Liver (tissue), 9 donors: ENCODE measurements around the gene DNAJC12. TPM values are rescaled to one million over a fixed set of nuclear protein-coding genes. Genes with fewer than 3 reads are reported as not detected.
"Not testable (repeated sequence)": the region's sequence is repeated elsewhere in the genome, so short reads cannot be mapped to it uniquely, and the experiment has no call there.

ENCODE experiments used
- DNase-seq: peaks from one replicate; pipeline ENCODE4 v3.0.0-alpha.2; 2017; ENCODE audit warnings: low spot score
- H3K27ac ChIP-seq, 2 donors: one replicate each; pipeline ENCODE4 v1.7.0; 2013; ENCODE audit warnings: inconsistent platforms in 2 of 2, low read length in 2 of 2, control low read depth in 1 of 2, low read depth in 1 of 2, mild to moderate bottlenecking in 1 of 2
- H3K27me3 ChIP-seq, 4 donors: one replicate each; pipeline versions ENCODE4 v1.6.1 to v1.7.0; 2013; ENCODE audit warnings: low read length in 3 of 4, inconsistent platforms in 1 of 4, mild to moderate bottlenecking in 1 of 4, moderate library complexity in 1 of 4; ENCODE audit not compliant: control insufficient read depth in 4 of 4, insufficient read depth in 4 of 4
- H3K36me3 ChIP-seq, 4 donors: one replicate each; pipeline versions ENCODE4 v1.6.1 to v1.7.0; 2013; ENCODE audit warnings: low read length in 3 of 4, mild to moderate bottlenecking in 3 of 4, low read depth in 1 of 4, moderate library complexity in 1 of 4; ENCODE audit not compliant: control insufficient read depth in 4 of 4, insufficient read depth in 3 of 4
- H3K4me1 ChIP-seq, 4 donors: one replicate each; pipeline versions ENCODE4 v1.6.1 to v1.7.0; 2013; ENCODE audit warnings: low read length in 3 of 4, mild to moderate bottlenecking in 3 of 4, moderate library complexity in 1 of 4; ENCODE audit not compliant: control insufficient read depth in 4 of 4, insufficient read depth in 4 of 4
- H3K4me3 ChIP-seq, 3 donors: one replicate each; pipeline versions ENCODE4 v1.6.1 to v1.7.0; 2013; ENCODE audit warnings: low read length in 3 of 3, control low read depth in 1 of 3, low read depth in 1 of 3, mild to moderate bottlenecking in 1 of 3
- H3K9ac ChIP-seq, 2 donors: one replicate each; pipeline ENCODE4 v1.7.0; 2013; ENCODE audit warnings: low read length in 2 of 2, mild to moderate bottlenecking in 2 of 2, moderate library complexity in 2 of 2, control low read depth in 1 of 2, low read depth in 1 of 2
- H3K9me3 ChIP-seq, 4 donors: one replicate each; pipeline versions ENCODE4 v1.6.1 to v1.7.0; 2013; ENCODE audit warnings: low read length in 3 of 4; ENCODE audit not compliant: control insufficient read depth in 4 of 4
- EGR1 ChIP-seq, 2 donors: IDR thresholded peaks; 2 replicates each; pipeline ENCODE4 v1.6.1; 2016 to 2018; ENCODE audit warnings: antibody characterized with exemption in 2 of 2, low read depth in 2 of 2
- FOXA1 ChIP-seq: IDR thresholded peaks from 2 replicates; pipeline ENCODE4 v1.6.1; 2016; ENCODE audit warnings: antibody characterized with exemption
- FOXA2 ChIP-seq: IDR thresholded peaks from 2 replicates; pipeline ENCODE4 v1.6.1; 2016; ENCODE audit warnings: antibody characterized with exemption
- GABPA ChIP-seq, 2 donors: IDR thresholded peaks in 1 of 2; conservative IDR thresholded peaks in 1 of 2; 2 replicates each; pipeline ENCODE4 v1.6.1; 2016; ENCODE audit warnings: antibody characterized with exemption in 2 of 2, mild to moderate bottlenecking in 1 of 2, moderate library complexity in 1 of 2
- JUND ChIP-seq, 2 donors: IDR thresholded peaks; 2 replicates each; pipeline ENCODE4 v1.6.1; 2016; ENCODE audit warnings: antibody characterized with exemption in 2 of 2
- NR2F2 ChIP-seq: IDR thresholded peaks from 2 replicates; pipeline ENCODE4 v1.6.1; 2016; ENCODE audit warnings: antibody characterized with exemption
- RAD21 ChIP-seq, 2 donors: IDR thresholded peaks; 2 replicates each; pipeline ENCODE4 v1.6.1; 2016; ENCODE audit warnings: antibody characterized with exemption in 2 of 2, mild to moderate bottlenecking in 2 of 2
- RXRA ChIP-seq, 2 donors: IDR thresholded peaks; 2 replicates each; pipeline ENCODE4 v1.6.1; 2017 to 2018; ENCODE audit warnings: antibody characterized with exemption in 2 of 2, mild to moderate bottlenecking in 1 of 2
- SP1 ChIP-seq: IDR thresholded peaks from 2 replicates; pipeline ENCODE4 v1.6.1; 2018; ENCODE audit warnings: antibody characterized with exemption, mild to moderate bottlenecking
- TAF1 ChIP-seq: conservative IDR thresholded peaks from 2 replicates; pipeline ENCODE4 v1.6.1; 2016; ENCODE audit warnings: antibody characterized with exemption, mild to moderate bottlenecking
- YY1 ChIP-seq: IDR thresholded peaks from 2 replicates; pipeline ENCODE4 v1.6.1; 2016; ENCODE audit warnings: antibody characterized with exemption, mild to moderate bottlenecking
- WGBS: extraction: QIAGEN DNeasy Blood & Tissue Kit; methylation state at CpG from one replicate; pipeline ENCODE4 v1.1.7; 2013; 5-methylcytosine and 5-hydroxymethylcytosine counted together
- polyA plus RNA-seq, 2 donors: library from polyadenylated mRNA; stranded (reverse) in 1 of 2; unstranded in 1 of 2; fragments of 200-250 nt in 1 of 2; fragments of >200 nt in 1 of 2; fragmentation: Nextera tagmentation in 1 of 2; extraction: Ambion mirVana in 1 of 2; gene quantifications; one replicate each; pipeline versions ENCODE4 v1.2.1 to v1.2.3, GENCODE V29; 2013 to 2015
- total RNA-seq, 2 donors: library from RNA; depleted of rRNA; stranded (reverse); fragments of >200 nt; gene quantifications; one replicate each; pipeline ENCODE4 v1.2.3, GENCODE V29; 2014
- TF ChIP-seq, protein P1 (sequence below): IDR thresholded peaks from 2 replicates; pipeline ENCODE4 v1.6.1; 2016; ENCODE audit warnings: antibody characterized with exemption, mild to moderate bottlenecking
- TF ChIP-seq, protein P2 (sequence below): IDR thresholded peaks from 2 replicates; pipeline ENCODE4 v1.6.1; 2016; ENCODE audit warnings: antibody characterized with exemption
- TF ChIP-seq, protein P3 (sequence below): IDR thresholded peaks from 2 replicates; pipeline ENCODE4 v1.6.1; 2016; ENCODE audit warnings: antibody characterized with exemption
- TF ChIP-seq, protein P4 (sequence below): IDR thresholded peaks from 2 replicates; pipeline ENCODE4 v1.6.1; 2016; ENCODE audit warnings: antibody characterized with exemption
- TF ChIP-seq, protein P5 (sequence below): fragments of 150-350 bp; IDR thresholded peaks from 2 replicates; pipeline ENCODE4 v1.5.1; 2017; ENCODE audit warnings: improper control_type of control experiment, low read depth, low read length; ENCODE audit not compliant: missing input control
- donor health status: healthy.
- donor health status: healthy.
- donor health status: healthy.
- donor health status: healthy.
- donor health status: healthy.

The DNAJC12 gene
- total and polyA plus RNA-seq, 4 donors: 16.4 to 51.3 (median 32.8) TPM

DNA sequence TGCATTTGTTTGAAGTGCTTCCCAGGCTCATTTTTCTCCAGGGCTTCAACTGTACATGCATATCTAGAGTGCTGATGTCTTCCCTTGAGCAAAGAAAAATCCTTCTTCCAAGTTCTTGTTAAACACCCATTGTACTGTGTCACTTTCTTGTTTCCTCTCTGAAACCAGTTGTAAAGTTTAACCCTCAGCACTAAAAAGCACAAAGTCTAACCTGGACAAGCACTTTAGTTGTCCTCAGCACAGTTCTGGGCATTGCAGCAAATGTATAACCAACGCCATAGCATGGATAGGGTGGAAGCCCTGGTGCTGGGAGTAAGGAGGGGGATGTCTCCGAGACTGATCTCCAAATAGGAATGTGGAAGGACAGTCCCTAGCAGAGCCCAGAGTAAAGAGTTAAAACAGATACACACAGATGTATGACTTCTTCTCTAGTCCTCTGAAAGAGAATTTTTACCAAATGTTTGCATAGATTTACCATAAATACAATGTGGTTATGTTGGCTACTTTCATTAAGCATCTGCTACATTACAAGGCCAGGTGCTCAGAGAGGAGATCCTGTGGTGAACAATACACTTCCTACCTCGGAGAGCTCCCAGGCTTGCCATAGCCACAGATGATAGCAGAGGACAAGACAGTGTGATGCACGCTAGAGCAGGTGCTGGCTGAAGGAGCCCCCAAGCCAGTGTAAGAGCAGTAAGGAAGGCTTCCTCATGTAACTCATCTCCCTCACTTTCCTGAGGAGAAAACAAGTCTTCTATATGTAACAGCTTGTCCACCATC, 57.0 kb downstream of the DNAJC12 start:
- H3K27ac ChIP-seq: no peak overlapping the region
- DNase-seq: no peak
- no peak overlapping the region for H3K9ac ChIP-seq
- H3K4me1 ChIP-seq: no peaks in the 10 kb centered on the region
- H3K27me3 ChIP-seq: no peaks in the 10 kb centered on the region
- TF ChIP-seq RAD21 (IDR thresholded peaks at IDR 0.05): no peak
- TF ChIP-seq JUND (IDR thresholded peaks at IDR 0.05): no peak
- no peak for TF ChIP-seq SP1
- TF ChIP-seq, protein P1, sequence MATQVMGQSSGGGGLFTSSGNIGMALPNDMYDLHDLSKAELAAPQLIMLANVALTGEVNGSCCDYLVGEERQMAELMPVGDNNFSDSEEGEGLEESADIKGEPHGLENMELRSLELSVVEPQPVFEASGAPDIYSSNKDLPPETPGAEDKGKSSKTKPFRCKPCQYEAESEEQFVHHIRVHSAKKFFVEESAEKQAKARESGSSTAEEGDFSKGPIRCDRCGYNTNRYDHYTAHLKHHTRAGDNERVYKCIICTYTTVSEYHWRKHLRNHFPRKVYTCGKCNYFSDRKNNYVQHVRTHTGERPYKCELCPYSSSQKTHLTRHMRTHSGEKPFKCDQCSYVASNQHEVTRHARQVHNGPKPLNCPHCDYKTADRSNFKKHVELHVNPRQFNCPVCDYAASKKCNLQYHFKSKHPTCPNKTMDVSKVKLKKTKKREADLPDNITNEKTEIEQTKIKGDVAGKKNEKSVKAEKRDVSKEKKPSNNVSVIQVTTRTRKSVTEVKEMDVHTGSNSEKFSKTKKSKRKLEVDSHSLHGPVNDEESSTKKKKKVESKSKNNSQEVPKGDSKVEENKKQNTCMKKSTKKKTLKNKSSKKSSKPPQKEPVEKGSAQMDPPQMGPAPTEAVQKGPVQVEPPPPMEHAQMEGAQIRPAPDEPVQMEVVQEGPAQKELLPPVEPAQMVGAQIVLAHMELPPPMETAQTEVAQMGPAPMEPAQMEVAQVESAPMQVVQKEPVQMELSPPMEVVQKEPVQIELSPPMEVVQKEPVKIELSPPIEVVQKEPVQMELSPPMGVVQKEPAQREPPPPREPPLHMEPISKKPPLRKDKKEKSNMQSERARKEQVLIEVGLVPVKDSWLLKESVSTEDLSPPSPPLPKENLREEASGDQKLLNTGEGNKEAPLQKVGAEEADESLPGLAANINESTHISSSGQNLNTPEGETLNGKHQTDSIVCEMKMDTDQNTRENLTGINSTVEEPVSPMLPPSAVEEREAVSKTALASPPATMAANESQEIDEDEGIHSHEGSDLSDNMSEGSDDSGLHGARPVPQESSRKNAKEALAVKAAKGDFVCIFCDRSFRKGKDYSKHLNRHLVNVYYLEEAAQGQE: no peak
- TF ChIP-seq NR2F2: no peak
- TF ChIP-seq, protein P2, sequence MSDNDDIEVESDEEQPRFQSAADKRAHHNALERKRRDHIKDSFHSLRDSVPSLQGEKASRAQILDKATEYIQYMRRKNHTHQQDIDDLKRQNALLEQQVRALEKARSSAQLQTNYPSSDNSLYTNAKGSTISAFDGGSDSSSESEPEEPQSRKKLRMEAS: no peak
- TF ChIP-seq, protein P3, sequence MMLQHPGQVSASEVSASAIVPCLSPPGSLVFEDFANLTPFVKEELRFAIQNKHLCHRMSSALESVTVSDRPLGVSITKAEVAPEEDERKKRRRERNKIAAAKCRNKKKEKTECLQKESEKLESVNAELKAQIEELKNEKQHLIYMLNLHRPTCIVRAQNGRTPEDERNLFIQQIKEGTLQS: no peak
- no peak for TF ChIP-seq GABPA (IDR thresholded peaks at IDR 0.05 in 1 of 2, conservative IDR thresholded peaks at IDR 0.05 in 1 of 2)
- TF ChIP-seq, protein P4, sequence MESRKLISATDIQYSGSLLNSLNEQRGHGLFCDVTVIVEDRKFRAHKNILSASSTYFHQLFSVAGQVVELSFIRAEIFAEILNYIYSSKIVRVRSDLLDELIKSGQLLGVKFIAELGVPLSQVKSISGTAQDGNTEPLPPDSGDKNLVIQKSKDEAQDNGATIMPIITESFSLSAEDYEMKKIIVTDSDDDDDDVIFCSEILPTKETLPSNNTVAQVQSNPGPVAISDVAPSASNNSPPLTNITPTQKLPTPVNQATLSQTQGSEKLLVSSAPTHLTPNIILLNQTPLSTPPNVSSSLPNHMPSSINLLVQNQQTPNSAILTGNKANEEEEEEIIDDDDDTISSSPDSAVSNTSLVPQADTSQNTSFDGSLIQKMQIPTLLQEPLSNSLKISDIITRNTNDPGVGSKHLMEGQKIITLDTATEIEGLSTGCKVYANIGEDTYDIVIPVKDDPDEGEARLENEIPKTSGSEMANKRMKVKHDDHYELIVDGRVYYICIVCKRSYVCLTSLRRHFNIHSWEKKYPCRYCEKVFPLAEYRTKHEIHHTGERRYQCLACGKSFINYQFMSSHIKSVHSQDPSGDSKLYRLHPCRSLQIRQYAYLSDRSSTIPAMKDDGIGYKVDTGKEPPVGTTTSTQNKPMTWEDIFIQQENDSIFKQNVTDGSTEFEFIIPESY: no peak
- no peak for TF ChIP-seq EGR1 (IDR thresholded peaks at IDR 0.05; ENCODE audit: low read depth in 2 of 2)
- no peak for TF ChIP-seq RXRA (IDR thresholded peaks at IDR 0.05)
- TF ChIP-seq FOXA2: no peak
- no peak for TF ChIP-seq YY1
- TF ChIP-seq, protein P5, sequence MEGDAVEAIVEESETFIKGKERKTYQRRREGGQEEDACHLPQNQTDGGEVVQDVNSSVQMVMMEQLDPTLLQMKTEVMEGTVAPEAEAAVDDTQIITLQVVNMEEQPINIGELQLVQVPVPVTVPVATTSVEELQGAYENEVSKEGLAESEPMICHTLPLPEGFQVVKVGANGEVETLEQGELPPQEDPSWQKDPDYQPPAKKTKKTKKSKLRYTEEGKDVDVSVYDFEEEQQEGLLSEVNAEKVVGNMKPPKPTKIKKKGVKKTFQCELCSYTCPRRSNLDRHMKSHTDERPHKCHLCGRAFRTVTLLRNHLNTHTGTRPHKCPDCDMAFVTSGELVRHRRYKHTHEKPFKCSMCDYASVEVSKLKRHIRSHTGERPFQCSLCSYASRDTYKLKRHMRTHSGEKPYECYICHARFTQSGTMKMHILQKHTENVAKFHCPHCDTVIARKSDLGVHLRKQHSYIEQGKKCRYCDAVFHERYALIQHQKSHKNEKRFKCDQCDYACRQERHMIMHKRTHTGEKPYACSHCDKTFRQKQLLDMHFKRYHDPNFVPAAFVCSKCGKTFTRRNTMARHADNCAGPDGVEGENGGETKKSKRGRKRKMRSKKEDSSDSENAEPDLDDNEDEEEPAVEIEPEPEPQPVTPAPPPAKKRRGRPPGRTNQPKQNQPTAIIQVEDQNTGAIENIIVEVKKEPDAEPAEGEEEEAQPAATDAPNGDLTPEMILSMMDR: no peak
- no peak for TF ChIP-seq TAF1
- TF ChIP-seq FOXA1: no peak
- no peak overlapping the region for H3K4me3 ChIP-seq
- H3K36me3 ChIP-seq: no peaks in the 10 kb centered on the region
- H3K9me3 ChIP-seq: no peaks in the 10 kb centered on the region
- WGBS: 58% methylated on average over 4 of the region's 4 CpGs

DNA sequence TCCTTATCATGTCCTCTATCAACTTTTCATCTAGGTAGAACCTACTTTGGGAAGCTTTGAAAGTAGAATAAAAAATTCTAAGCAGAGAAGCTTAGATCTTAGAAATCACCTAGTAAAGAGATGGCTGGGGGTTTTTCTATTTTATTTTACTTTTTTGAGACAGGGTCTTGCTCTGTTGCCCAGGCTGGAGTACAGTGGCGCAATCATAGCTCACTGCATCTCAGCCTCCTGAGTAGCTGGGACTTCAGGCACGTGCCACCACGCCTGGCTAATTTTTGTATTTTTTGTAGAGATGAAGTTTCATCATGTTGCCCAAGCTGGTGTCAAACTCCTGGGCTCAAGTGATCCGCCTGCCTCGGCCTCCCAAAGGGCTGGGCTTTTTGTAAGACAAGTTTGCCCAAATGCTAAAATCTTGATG, 57.8 kb downstream of the DNAJC12 start:
- WGBS: 45% methylated on average over 5 of the region's 5 CpGs
- H3K27me3 ChIP-seq, H3K36me3 ChIP-seq, H3K9ac ChIP-seq, H3K4me1 ChIP-seq, H3K9me3 ChIP-seq, DNase-seq, H3K27ac ChIP-seq, H3K4me3 ChIP-seq: not testable (repeated sequence)
